BJ (cell line): ENCODE data around the gene RBM20. TPM values are rescaled to one million over a fixed set of nuclear protein-coding genes. Genes with fewer than 3 reads are reported as not detected.

ENCODE experiments used
- CTCF ChIA-PET: fragments of 350-600 bp; formaldehyde crosslinking; extraction: SDS; loops from one replicate; lab custom pipeline; 2021; ENCODE audit warnings: antibody characterized with exemption, inconsistent platforms; lab: Yijun Ruan, JAX
- POLR2A ChIA-PET: fragments of 300-600 bp; sonication (Branson Sonifier 250); formaldehyde crosslinking; extraction: SDS; loops from one replicate; lab custom pipeline; 2021; ENCODE audit warnings: antibody characterized with exemption; lab: Charles Lee
- DNase-seq: peaks from one replicate; pipeline ENCODE4 v3.0.0-alpha.2; 2011; ENCODE audit warnings: low read depth
- H3K27me3 ChIP-seq: 2 replicates; pipeline ENCODE4 v1.6.0; 2011; ENCODE audit warnings: low read length; ENCODE audit not compliant: control insufficient read depth, insufficient read depth
- H3K36me3 ChIP-seq: 2 replicates; pipeline ENCODE4 v1.5.1; 2011; ENCODE audit warnings: low read length; ENCODE audit not compliant: control insufficient read depth, insufficient read depth
- H3K4me3 ChIP-seq: 2 replicates; pipeline ENCODE4 v1.5.1; 2011; ENCODE audit warnings: low read depth, mild to moderate bottlenecking, control low read depth, low read length
- polyA plus RNA-seq: library from polyadenylated mRNA; depleted of rRNA; stranded (reverse); fragments of >200 nt; gene quantifications from 2 replicates; pipeline ENCODE4 v1.2.3, GENCODE V29; 2011
- TF ChIP-seq, protein P1 (sequence below): IDR thresholded peaks from 2 replicates; pipeline ENCODE4 v1.5.1; 2011; ENCODE audit warnings: low read depth, mild to moderate bottlenecking, control low read depth, inconsistent platforms, low read length, moderate library complexity; ENCODE audit not compliant: insufficient read depth

RBM20 gene
- polyA plus RNA-seq, 1 experiment = not detected

DNA sequence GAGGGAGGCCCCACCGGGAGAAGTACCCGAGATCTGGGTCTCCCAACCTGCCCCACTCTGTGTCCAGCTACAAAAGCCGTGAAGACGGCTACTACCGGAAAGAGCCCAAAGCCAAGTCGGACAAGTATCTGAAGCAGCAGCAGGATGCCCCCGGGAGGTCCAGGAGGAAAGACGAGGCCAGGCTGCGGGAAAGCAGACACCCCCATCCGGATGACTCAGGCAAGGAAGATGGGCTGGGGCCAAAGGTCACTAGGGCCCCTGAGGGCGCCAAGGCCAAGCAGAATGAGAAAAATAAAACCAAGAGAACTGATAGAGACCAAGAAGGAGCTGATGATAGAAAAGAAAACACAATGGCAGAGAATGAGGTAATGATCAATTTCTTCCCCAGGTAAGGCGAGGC is 168.4 kb downstream of the RBM20 start:
- ChIA-PET POLR2A (no interaction called here), CTCF (no interaction called here)
- peaks cover 9% of the 10 kb centered on the region for H3K27me3 ChIP-seq
- no peaks in the 10 kb centered on the region for H3K36me3 ChIP-seq
- DNase-seq = no peak
- no peak overlapping the region for H3K4me3 ChIP-seq
- TF ChIP-seq, protein P1, sequence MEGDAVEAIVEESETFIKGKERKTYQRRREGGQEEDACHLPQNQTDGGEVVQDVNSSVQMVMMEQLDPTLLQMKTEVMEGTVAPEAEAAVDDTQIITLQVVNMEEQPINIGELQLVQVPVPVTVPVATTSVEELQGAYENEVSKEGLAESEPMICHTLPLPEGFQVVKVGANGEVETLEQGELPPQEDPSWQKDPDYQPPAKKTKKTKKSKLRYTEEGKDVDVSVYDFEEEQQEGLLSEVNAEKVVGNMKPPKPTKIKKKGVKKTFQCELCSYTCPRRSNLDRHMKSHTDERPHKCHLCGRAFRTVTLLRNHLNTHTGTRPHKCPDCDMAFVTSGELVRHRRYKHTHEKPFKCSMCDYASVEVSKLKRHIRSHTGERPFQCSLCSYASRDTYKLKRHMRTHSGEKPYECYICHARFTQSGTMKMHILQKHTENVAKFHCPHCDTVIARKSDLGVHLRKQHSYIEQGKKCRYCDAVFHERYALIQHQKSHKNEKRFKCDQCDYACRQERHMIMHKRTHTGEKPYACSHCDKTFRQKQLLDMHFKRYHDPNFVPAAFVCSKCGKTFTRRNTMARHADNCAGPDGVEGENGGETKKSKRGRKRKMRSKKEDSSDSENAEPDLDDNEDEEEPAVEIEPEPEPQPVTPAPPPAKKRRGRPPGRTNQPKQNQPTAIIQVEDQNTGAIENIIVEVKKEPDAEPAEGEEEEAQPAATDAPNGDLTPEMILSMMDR = no peak

DNA sequence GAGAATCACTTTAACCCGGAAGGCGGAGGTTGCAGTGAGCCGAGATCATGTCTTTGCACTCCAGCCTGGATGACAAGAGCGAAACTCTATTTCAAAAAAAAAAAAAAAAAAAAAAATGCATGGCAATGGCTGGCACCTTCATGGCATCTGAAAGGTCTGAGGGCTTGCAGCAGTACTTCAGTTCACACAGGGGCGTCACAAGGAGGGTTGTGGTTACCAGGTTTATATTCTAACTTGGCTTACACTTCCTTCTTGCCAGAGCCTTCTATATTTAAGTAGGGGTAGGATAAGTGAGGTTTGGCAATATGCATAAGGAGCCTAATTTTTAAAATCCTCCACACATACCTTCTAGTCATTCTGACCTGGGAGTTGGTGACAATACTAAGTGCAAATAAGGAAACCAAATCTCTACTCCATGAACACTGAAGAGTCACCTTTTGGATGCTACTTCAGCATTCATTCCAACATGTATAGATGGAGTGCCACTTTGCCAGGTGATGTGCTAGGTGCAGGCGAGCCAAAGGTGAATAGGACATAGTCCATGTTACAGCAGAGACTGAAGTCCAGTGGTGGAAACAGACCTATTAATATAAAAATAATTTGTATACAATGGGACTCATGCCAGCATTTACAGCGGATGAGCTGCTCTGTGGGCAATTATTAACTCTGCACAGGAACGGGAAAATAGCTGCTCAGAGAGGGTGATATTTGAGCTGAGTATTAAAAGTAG is 169.8 kb downstream of the RBM20 start:
- CTCF ChIA-PET = no interaction called here
- TF ChIP-seq, protein P1 = no peak
- no peak for DNase-seq
- peaks cover 9% of the 10 kb centered on the region for H3K27me3 ChIP-seq
- POLR2A ChIA-PET = no interaction called here
- no peaks in the 10 kb centered on the region for H3K36me3 ChIP-seq
- H3K4me3 ChIP-seq = no peak overlapping the region

DNA sequence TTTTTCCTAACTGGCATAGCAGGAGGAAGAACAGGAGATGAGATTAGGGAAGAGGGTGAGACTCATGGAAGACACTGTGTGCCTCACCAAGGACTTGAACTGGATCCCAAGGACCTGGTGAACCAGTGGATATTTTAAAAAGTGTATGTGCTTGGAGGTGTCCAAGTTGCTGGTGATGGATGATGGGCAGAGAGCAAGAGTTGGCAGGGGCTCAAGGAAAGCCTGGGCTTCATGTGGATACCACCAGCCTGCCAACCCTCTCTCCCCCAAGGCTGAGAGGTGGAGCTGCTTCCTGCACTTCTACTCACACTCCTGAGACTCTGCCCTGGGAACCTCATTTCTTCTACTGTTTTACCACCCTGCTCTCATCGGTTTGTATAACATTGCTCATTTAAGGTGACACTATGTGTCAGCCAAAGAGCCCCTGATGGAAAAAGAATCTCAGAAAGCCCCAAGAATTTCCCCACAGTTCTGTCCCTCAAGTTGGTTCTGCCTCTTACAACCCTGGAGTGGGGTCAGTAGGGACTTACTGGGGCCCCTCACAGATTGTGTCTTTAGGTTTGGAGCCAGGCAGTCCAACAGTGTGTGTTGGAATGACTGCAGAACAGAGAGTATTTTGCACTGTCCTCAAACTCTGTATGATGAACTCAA is 171.3 kb downstream of the RBM20 start:
- H3K4me3 ChIP-seq = no peak overlapping the region
- CTCF ChIA-PET = no interaction called here
- no peak for DNase-seq
- TF ChIP-seq, protein P1 = no peak
- no peaks in the 10 kb centered on the region for H3K36me3 ChIP-seq
- POLR2A ChIA-PET = no interaction called here
- H3K27me3 ChIP-seq = peaks cover 7% of the 10 kb centered on the region

DNA sequence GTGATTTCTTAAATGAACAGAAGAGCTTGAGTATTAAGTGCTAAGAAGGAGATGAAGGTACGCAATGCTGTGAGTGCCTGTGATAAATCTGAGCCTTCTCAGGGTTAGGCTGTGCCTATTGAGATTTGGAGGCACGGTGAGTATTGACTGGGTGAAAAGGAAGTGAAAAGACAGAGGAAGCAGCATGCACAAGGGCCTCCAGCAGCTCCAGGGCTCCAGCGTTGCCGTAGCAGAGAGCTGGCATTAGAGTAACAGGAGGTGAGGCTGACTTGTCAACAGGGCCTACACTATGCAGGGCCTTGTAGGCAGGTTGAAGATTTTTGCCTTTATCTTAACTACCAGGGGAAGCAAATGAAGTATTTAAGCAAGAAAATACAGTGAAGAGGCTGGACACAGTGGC is 173.5 kb downstream of the RBM20 start:
- TF ChIP-seq, protein P1 = no peak
- ChIA-PET POLR2A (no interaction called here), CTCF (interaction anchor here (0.9 to 1.7 kb wide), 2 partner anchors 13 to 20 kb away, joined by 3 to 5 read pairs; no protein-coding TSS in a partner anchor)
- no peak for DNase-seq
- Histone ChIP-seq H3K4me3 (no peak overlapping the region), H3K36me3 (no peaks in the 10 kb centered on the region), H3K27me3 (peaks cover 8% of the 10 kb centered on the region)
